Osteoblast (primary cell): ENCODE results near the gene RCC2. TPM values are rescaled to one million over a fixed set of nuclear protein-coding genes. Genes with fewer than 3 reads are reported as not detected.

Experiments used
- DNase-seq: peaks from one replicate; pipeline ENCODE4 v3.0.0; 2011; ENCODE audit warnings: low spot score, mixed read lengths; ENCODE audit not compliant: insufficient read length; ENCODE audit errors: missing footprints
- H2AFZ ChIP-seq: 2 replicates; pipeline ENCODE4 v1.6.0; 2011; ENCODE audit warnings: mild to moderate bottlenecking, low read length
- H3K27ac ChIP-seq: 2 replicates; pipeline ENCODE4 v1.5.1; 2011; ENCODE audit warnings: mild to moderate bottlenecking, low read depth, low read length, moderate library complexity
- H3K27me3 ChIP-seq: 2 replicates; pipeline ENCODE4 v1.6.0; 2012; ENCODE audit warnings: mild to moderate bottlenecking, control low read depth, inconsistent platforms, low read length, moderate library complexity; ENCODE audit not compliant: insufficient read depth
- H3K36me3 ChIP-seq: 2 replicates; pipeline ENCODE4 v1.5.1; 2011; ENCODE audit warnings: mild to moderate bottlenecking, low read length, control low read depth, moderate library complexity; ENCODE audit not compliant: insufficient read depth
- H3K4me1 ChIP-seq: 2 replicates; pipeline ENCODE4 v1.5.1; 2011; ENCODE audit warnings: mild to moderate bottlenecking, low read length, control low read depth, moderate library complexity; ENCODE audit not compliant: insufficient read depth
- H3K4me2 ChIP-seq: 2 replicates; pipeline ENCODE4 v1.6.0; 2011; ENCODE audit warnings: mild to moderate bottlenecking, low read length; ENCODE audit not compliant: insufficient read depth
- H3K4me3 ChIP-seq: fragments of 200-600 bp; sonication (generic); 3 replicates; pipeline ENCODE4 v1.5.1; 2012; ENCODE audit warnings: mild to moderate bottlenecking, low read length, inconsistent platforms; ENCODE audit not compliant: insufficient read depth
- H3K79me2 ChIP-seq: 2 replicates; pipeline ENCODE4 v1.6.0; 2012; ENCODE audit warnings: mild to moderate bottlenecking, low read length, control low read depth, inconsistent platforms; ENCODE audit not compliant: insufficient read depth
- H3K9me3 ChIP-seq: 2 replicates; pipeline ENCODE4 v1.5.1; 2011; ENCODE audit warnings: low read depth, low read length, control low read depth
- H4K20me1 ChIP-seq: 2 replicates; pipeline ENCODE4 v1.6.0; 2012; ENCODE audit warnings: mild to moderate bottlenecking, low read length, control low read depth; ENCODE audit not compliant: insufficient read depth
- total RNA-seq: library from RNA; depleted of rRNA; stranded (reverse); fragments of >200 nt; gene quantifications from 2 replicates; pipeline ENCODE4 v1.2.3, GENCODE V29; 2012
- TF ChIP-seq, protein P1 (sequence below): IDR thresholded peaks from 2 replicates; pipeline ENCODE4 v1.5.1; 2011; ENCODE audit warnings: mild to moderate bottlenecking, low read depth, low read length, moderate library complexity; ENCODE audit errors: extremely low read depth

RCC2 gene
- total RNA-seq, 1 donor, result 71.3 TPM

DNA sequence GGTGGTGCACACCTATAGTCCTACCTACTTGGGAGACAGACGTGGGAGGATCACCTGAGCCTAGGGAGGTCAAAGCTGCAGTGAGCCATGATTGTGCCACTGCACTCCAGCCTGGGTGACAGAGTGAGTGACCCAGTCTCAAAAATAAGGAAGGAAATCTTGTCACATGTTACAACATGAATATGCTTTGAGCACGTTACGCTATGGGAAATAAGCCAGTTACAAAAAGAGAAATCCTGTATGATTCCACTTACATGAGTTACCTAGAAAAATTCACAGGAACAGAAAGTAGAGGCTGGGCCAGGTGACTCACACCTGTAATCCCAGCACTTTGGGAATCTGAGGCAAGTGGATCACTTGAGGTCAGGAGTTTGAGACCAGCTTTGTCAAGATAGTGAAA lies 74.2 kb downstream of the RCC2 start:
- Histone ChIP-seq H3K4me1 (no peaks in the 10 kb centered on the region), H4K20me1 (no peaks in the 10 kb centered on the region)
- TF ChIP-seq, protein P1, sequence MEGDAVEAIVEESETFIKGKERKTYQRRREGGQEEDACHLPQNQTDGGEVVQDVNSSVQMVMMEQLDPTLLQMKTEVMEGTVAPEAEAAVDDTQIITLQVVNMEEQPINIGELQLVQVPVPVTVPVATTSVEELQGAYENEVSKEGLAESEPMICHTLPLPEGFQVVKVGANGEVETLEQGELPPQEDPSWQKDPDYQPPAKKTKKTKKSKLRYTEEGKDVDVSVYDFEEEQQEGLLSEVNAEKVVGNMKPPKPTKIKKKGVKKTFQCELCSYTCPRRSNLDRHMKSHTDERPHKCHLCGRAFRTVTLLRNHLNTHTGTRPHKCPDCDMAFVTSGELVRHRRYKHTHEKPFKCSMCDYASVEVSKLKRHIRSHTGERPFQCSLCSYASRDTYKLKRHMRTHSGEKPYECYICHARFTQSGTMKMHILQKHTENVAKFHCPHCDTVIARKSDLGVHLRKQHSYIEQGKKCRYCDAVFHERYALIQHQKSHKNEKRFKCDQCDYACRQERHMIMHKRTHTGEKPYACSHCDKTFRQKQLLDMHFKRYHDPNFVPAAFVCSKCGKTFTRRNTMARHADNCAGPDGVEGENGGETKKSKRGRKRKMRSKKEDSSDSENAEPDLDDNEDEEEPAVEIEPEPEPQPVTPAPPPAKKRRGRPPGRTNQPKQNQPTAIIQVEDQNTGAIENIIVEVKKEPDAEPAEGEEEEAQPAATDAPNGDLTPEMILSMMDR, result no peak

DNA sequence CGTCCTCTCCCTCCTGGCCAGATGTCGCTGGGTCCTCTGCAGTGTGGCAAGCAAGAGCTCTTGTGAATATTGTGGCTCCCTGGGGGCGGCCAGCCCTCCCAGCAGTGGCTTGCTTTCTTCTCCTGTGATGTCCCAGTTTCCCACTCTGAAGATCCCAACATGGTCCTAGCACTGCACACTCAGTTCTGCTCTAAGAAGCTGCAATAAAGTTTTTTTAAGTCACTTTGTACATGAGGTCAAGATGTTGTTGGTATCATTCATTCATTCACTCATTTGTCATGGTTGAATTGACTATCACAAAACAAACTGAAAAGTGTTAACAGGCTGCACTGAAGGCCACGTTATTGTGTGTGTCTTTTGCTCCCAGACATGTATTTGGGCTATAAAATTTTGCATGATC lies 75.7 kb downstream of the RCC2 start:
- H4K20me1 ChIP-seq, result no peaks in the 10 kb centered on the region
- no peaks in the 10 kb centered on the region for H3K36me3 ChIP-seq
- TF ChIP-seq, protein P1, result no peak
- no peak overlapping the region for H2AFZ ChIP-seq
- H3K4me3 ChIP-seq, result no peak overlapping the region
- no peaks in the 10 kb centered on the region for H3K4me1 ChIP-seq
- H3K9me3 ChIP-seq, result no peaks in the 10 kb centered on the region
- DNase-seq, result peak; percentile 62
- H3K4me2 ChIP-seq, result no peak overlapping the region
- H3K27me3 ChIP-seq, result peaks cover 22% of the 10 kb centered on the region
- H3K27ac ChIP-seq, result no peak overlapping the region
- no peaks in the 10 kb centered on the region for H3K79me2 ChIP-seq

More for the DNA sequence above, 74.2 kb downstream of the RCC2 start:
- H2AFZ ChIP-seq, result no peak overlapping the region
- peaks cover 22% of the 10 kb centered on the region for H3K27me3 ChIP-seq
- no peaks in the 10 kb centered on the region for H3K36me3 ChIP-seq
- no peak overlapping the region for H3K27ac ChIP-seq
- no peak overlapping the region for H3K4me2 ChIP-seq
- H3K79me2 ChIP-seq, result no peaks in the 10 kb centered on the region
- DNase-seq, result no peak
- no peaks in the 10 kb centered on the region for H3K9me3 ChIP-seq
- H3K4me3 ChIP-seq, result no peak overlapping the region

DNA sequence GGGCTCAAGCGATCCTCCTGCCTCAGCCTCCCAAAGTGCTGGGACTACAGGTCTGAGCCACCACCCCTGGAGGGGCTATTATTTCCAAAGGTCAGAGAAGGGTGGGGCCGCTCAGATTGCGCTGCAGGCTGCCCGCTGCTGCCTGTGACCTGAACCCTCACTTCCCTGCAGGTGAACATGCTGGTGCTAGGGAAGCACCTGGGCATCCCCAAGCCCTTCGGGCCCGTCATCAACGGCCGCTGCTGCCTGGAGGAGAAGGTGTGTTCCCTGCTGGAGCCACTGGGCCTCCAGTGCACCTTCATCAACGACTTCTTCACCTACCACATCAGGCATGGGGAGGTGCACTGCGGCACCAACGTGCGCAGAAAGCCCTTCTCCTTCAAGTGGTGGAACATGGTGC lies 76.1 kb downstream of the RCC2 start:
- H3K27ac ChIP-seq, result no peak overlapping the region
- TF ChIP-seq, protein P1, result no peak
- H4K20me1 ChIP-seq, result no peaks in the 10 kb centered on the region
- H3K27me3 ChIP-seq, result peaks cover 22% of the 10 kb centered on the region
- H3K36me3 ChIP-seq, result no peaks in the 10 kb centered on the region
- H3K79me2 ChIP-seq, result no peaks in the 10 kb centered on the region
- DNase-seq, result no peak
- H3K9me3 ChIP-seq, result no peaks in the 10 kb centered on the region
- H2AFZ ChIP-seq, result no peak overlapping the region
- H3K4me3 ChIP-seq, result no peak overlapping the region
- no peak overlapping the region for H3K4me2 ChIP-seq
- no peaks in the 10 kb centered on the region for H3K4me1 ChIP-seq

DNA sequence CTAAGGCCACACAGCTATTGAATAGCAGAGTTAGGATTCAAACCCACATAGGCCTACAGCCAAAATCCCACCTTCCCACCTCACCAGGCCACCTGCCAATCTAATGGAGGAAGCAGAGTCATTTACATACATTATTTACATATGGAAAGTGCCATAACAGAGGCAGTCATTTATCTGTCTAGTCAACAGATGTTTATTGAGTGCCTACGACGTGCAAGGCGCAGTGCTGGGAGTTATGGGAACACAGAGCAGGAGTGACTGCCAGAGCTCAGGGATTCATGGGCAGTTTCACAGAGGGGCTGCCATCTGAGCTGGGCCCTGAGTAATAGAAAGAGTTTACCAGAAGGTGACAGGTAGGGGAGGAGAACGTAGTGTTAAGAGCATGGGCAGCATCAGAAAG lies 77.8 kb downstream of the RCC2 start:
- no peaks in the 10 kb centered on the region for H3K79me2 ChIP-seq
- DNase-seq, result no peak

More for the DNA sequence above, 77.8 kb downstream of the RCC2 start:
- Histone ChIP-seq H3K9me3 (no peaks in the 10 kb centered on the region), H3K4me1 (no peaks in the 10 kb centered on the region), H3K36me3 (no peaks in the 10 kb centered on the region), H4K20me1 (no peaks in the 10 kb centered on the region), H3K4me2 (no peak overlapping the region), H2AFZ (no peak overlapping the region), H3K27me3 (peaks cover 11% of the 10 kb centered on the region), H3K4me3 (no peak overlapping the region), H3K27ac (no peak overlapping the region)
- TF ChIP-seq, protein P1, result no peak
